A549 treated with CORT108297 at 1 μM for 4 hours (cell line): ENCODE results near the gene ABCA3. TPM values are rescaled to one million over a fixed set of nuclear protein-coding genes. Genes with fewer than 3 reads are reported as not detected.

Source experiments
- total RNA-seq: library from RNA; stranded (reverse); fragments of 200-300 nt; extraction: Qiagen RNA extraction; gene quantifications from 5 replicates; pipeline ENCODE4 v1.2.3, GENCODE V29; 2022

ABCA3 gene
- total RNA-seq, result 14.0 to 21.1 TPM (median 19.2 TPM) in 5 replicates

GRCh38 chr16:2340564-2341455, at the start of gene ABCA3:
Gene ABCA3 (minus strand): TSS chr16:2340728. CDS start chr16:2326466, 14,262 bp downstream.

GRCh38 chr16:2267913-2268666, 72.4 kb downstream of the ABCA3 start, which contains the start of gene RNPS1:
Gene RNPS1 (minus strand): TSS chr16:2268126. CDS start chr16:2264643, 3,483 bp downstream.

DNA sequence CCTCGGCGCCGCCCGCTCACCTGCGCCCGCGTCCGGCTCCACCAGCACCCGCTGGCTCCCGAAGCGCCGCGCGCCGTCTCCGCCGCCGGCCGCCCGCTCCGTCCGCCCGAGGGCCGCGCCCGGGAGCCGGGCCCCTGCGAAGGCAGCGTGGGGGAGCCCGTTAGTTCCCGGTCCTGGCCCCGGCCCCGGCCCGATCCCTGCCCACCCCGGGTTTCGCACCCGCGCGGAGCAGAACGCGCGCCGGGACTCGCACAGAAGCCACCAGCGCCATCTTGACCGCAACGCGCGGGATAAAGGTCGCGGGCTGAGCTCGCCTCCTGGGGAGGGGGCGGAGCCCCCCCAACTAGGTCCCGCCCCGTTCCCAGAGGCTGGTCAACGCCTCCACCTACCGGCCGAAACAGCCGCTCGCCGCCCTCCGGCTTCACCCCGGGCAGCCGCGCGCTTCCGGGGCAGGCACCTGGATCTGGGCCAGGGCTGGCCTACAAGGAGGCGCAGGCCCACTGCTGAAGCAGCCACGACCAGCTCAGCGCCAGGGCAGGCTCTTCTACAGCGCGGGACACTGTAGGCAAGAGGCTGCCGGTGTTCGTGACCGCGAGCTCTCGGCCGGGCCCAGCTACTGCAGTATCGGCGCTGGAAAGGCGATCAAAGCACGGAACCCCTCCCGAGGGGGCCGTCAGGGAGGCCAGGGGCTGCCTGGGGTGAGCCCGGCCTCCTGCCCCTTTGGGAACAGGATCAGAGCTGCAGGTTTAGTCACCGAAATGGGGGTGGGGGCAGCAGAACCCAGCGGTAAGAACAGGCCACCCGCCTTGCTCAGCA, 89.0 kb downstream of the ABCA3 start, which contains the start of gene ECI1:
Gene ECI1, minus strand, starts transcription at position 292 of the 816 bp plus-strand sequence. Its CDS starts 21 bp downstream, at position 271.

GRCh38 chr16:2236337-2237101, 104.0 kb downstream of the ABCA3 start, which contains the start of gene DNASE1L2:
Gene DNASE1L2 (plus strand): TSS chr16:2236444. CDS start chr16:2236817, 373 bp downstream.

Other genes starting within 250 kb of the ABCA3 start
- gene PKD1, start 204.8 kb downstream of the ABCA3 start, total RNA-seq, result 36.3 to 64.1 TPM (median 59.9 TPM) in 5 replicates
- 2.4 to 4.6 TPM (median 3.5 TPM) in 5 replicates for gene RAB26, start 192.1 kb downstream of the ABCA3 start, total RNA-seq
- gene TRAF7, start 184.9 kb downstream of the ABCA3 start, total RNA-seq, result 40.5 to 59.7 TPM (median 53.3 TPM) in 5 replicates
- gene CASKIN1, start 144.1 kb downstream of the ABCA3 start, total RNA-seq, result 0.32 to 0.66 TPM (median 0.56 TPM) in 5 replicates
- gene MLST8, start 135.3 kb downstream of the ABCA3 start, total RNA-seq, result 42.1 to 58.2 TPM (median 51.9 TPM) in 5 replicates
- 4.2 to 6.5 TPM (median 5.7 TPM) in 5 replicates for gene BRICD5, start 129.9 kb downstream of the ABCA3 start, total RNA-seq
- 16.3 to 36.4 TPM (median 34.8 TPM) in 5 replicates for gene PGP, start 125.9 kb downstream of the ABCA3 start, total RNA-seq
- gene E4F1, start 117.1 kb downstream of the ABCA3 start, total RNA-seq, result 16.7 to 27.8 TPM (median 26.6 TPM) in 5 replicates
- 0.77 to 1.8 TPM (median 1.6 TPM) in 5 replicates for gene DNASE1L2, start 104.3 kb downstream of the ABCA3 start, total RNA-seq
- 47.6 to 92.3 TPM (median 88.7 TPM) in 5 replicates for gene ECI1, start 89.1 kb downstream of the ABCA3 start, total RNA-seq
- gene RNPS1, start 72.6 kb downstream of the ABCA3 start, total RNA-seq, result 250 to 299 TPM (median 265 TPM) in 5 replicates
- gene CCNF, start 88.7 kb upstream of the ABCA3 start, total RNA-seq, result 19.6 to 24.6 TPM (median 23.6 TPM) in 5 replicates
- 19.1 to 26.3 TPM (median 22.0 TPM) in 5 replicates for gene TEDC2, start 119.4 kb upstream of the ABCA3 start, total RNA-seq
- gene NTN3, start 130.6 kb upstream of the ABCA3 start, total RNA-seq, result 0.05 to 0.07 TPM in 2 of 5 replicates, not detected in the others
- 6.3 to 9.5 TPM (median 8.6 TPM) in 5 replicates for gene TBC1D24, start 134.4 kb upstream of the ABCA3 start, total RNA-seq
- 148 to 313 TPM (median 244 TPM) in 5 replicates for gene ATP6V0C, start 173.2 kb upstream of the ABCA3 start, total RNA-seq
- 16.1 to 31.7 TPM (median 29.1 TPM) in 5 replicates for gene AMDHD2, start 179.6 kb upstream of the ABCA3 start, total RNA-seq
- 0.07 to 0.13 TPM (median 0.08 TPM) in 3 of 5 replicates, not detected in the others for gene CEMP1, start 190.7 kb upstream of the ABCA3 start, total RNA-seq
- gene PDPK1, start 197.3 kb upstream of the ABCA3 start, total RNA-seq, result 20.2 to 23.8 TPM (median 21.2 TPM) in 5 replicates